ENCODE data around the gene KNDC1.

DNA sequence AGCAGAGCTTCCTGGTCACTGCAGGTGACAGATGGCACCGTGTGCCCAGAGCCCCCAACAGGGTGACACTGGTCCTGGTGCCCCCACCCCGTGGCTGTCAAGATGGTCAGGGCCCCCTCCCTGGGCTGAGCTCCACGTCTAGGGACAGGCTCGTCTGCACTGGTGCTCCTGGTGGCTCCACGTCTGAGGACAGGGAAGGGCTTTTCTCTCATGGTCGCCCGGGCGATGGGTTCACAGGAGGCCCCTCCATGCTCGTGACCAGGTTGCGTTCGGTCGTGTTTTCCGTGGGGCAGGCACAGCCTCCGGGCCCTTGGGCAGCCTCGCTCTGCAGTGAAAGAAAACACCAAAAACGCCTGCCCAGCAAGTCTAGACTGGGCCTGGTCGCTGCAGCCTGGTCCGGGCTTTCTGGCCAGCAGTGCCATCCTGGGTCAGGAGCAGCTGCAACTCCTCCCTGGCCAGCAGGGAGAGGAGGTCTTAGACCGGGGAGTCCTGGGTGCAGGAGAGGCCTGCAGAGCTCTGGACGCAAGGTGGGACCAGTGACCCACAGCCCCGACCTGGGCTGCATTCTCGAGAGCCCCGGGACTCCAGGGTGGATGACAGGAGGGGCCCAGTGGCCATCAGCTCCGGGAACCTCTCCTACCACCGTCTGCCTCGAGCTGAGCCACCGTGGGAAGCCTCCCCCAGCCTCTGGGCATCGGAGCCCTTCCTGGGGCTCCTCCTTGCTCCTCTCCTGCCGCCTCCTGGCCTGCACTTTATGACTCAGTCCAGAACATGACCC, 42.1 kb downstream of the KNDC1 start:
- TF ChIP-seq CTCF (IDR thresholded peaks at IDR 0.05; ENCODE audit: low read depth, low read length) (no peak), POLR2A (IDR thresholded peaks at IDR 0.05; ENCODE audit: extremely low read depth, insufficient read length) (no peak), MAX (IDR thresholded peaks at IDR 0.05; ENCODE audit: low read depth, low read length) (no peak), MYC (IDR thresholded peaks at IDR 0.05; ENCODE audit: low read depth, low read length) (no peak)

All from NB4 (cell line).